ENCODE measurements around the gene TREML2.

Gene TREML2

GRCh38 chr6:41150671-41151070 lies 50.3 kb downstream of the TREML2 start:
- no peak for DNase-seq (ENCODE audit: low spot score)

- no peak for DNase-seq (ENCODE audit: low spot score)
Observed at GRCh38 chr6:41147917-41148316, 53.0 kb downstream of the TREML2 start.
